NCI-H2029 treated with DMSO at 0.1 percent for 48 hours (cell line): ENCODE results near the gene DOCK9.
"Not testable (repeated sequence)": the region's sequence is repeated elsewhere in the genome, so short reads cannot be mapped to it uniquely, and the experiment has no call there.

Experiments
- DNase-seq: peaks from one replicate; lab custom pipeline; 2025; lab: John Stamatoyannopoulos, UW

DOCK9 gene

DNA sequence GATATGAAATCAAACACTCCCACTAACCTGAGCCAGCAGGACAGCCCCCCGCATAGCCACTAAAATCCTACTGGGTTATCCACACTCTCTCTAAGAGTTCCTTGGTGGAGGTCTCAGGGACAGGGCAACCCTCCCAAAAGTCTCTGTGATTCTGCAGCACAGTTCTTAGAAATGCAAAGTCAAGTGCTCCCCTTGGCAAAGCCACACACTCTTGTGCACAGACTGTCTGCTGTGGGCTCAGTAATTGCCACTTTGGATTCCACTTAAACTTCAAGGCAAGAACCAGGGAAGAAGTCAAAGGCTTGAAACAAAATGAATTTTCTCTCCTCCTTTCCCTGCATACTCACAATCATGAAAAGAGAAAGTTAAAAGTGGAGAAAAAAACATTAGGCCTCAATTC, 61.5 kb downstream of the DOCK9 start:
- DNase-seq = no peak

DNA sequence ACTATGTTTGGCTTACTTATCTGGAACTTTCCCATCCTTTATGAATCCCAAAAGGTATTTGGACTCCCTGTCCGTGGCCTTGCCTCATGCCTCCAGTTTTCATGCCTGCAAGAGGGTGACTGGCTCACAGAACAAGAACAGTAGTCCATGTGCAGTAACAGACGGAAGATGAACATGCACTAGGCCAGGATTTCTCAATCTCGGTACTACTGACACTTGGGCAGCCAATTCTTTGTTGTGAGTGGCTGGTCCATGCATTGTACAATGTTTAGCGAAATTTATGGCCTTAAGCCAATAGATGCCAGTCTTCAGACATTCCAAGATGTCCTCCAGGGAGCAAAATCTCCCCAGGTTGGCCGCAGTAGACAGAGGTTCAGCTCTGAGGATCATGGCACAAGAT, 61.9 kb downstream of the DOCK9 start:
- no peak for DNase-seq

DNA sequence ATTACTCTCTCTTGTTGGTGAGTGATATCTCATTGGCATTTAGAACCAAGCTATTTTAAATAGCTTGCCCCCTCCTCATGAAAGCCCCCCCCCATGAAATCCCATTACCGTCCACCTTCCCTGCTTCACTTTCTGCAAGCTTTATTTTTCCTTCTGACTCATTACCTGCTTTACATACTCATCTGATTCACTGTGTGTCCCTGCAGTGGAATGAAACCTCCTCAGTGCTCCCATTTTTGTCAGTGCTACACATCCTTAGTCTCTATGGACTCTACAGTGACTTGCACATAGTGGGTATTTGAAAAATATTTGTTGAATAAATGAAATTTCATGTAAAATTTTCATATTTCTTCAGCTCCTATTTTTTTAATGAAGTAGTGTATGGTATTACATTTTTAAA, 62.3 kb downstream of the DOCK9 start:
- no peak for DNase-seq

DNA sequence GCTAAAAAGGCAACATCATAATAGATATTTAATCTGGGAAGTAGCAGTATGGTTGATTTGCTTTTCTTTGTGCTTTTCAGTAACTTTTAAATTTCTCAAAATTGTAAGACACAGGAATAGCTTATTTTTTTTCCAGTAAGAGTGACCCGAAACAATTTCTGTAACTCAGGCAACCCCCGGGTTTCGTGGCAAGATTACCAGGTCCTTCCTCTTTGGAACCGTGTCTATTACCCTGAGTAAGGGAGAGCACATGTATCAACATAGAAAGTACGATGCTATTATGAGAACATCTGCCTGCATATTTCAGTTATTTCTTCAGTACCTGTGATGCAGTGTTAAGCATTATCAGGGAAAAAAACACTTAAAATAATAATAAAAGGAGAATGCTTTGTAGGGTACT, 64.1 kb downstream of the DOCK9 start:
- no peak for DNase-seq

DNA sequence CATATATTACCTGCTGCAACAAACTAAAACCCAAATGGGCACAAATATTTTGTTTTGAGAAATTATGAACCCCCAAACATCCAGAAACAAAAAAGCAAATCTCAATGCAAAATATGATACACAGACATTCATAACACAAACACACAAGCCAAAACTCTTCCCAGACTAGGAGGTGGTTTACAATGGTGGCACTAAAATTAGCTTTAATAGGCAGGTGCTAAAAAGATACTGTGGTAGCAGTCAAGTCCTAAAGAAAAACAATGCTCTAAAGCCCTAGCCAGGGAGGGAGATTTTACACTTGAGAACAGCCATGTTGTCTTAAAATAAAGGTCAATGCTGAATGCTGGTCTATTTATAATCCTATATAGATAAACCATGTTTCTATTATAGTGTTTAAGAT, 65.0 kb downstream of the DOCK9 start:
- DNase-seq = no peak

DNA sequence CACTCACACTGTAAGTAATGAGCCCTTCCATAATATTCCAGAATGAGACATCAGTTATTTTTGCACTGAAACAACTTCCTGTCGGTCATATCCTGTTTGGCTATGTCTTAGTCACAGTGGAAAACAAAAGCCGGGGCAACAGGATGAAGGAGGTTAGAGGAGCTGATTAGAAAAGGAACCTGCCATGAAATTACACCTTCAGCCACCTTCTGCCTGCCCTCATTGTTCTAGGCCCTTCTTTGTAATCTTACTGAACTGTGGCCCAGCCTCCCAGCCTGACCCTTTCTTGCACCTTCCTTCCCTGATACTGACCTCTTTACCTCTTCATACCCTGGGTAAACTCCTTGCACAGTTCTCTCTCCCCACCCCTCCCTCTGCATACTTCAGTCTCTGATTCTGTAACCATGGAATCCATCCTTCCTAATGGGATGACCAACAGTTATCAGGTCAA, 67.3 kb downstream of the DOCK9 start:
- DNase-seq = no peak

DNA sequence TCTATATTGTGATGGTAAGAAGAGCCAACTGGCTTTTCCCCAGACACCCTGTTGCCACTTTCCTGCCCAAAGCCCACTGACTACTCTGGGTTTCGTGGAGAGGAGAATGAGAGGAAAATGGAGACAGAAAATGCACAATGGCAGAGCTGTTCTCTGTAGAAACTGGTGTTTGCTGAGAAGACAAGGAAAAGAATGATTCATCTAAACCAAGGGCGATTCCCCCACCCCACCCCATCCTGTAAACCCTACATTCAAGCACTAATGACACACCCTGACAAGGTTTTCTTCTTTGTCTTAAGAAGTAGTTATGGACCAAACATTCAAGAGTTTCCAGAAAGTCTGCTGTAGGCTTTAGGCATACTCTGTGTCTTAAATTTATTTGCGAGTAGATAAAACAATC, 68.8 kb downstream of the DOCK9 start:
- DNase-seq = no peak

DNA sequence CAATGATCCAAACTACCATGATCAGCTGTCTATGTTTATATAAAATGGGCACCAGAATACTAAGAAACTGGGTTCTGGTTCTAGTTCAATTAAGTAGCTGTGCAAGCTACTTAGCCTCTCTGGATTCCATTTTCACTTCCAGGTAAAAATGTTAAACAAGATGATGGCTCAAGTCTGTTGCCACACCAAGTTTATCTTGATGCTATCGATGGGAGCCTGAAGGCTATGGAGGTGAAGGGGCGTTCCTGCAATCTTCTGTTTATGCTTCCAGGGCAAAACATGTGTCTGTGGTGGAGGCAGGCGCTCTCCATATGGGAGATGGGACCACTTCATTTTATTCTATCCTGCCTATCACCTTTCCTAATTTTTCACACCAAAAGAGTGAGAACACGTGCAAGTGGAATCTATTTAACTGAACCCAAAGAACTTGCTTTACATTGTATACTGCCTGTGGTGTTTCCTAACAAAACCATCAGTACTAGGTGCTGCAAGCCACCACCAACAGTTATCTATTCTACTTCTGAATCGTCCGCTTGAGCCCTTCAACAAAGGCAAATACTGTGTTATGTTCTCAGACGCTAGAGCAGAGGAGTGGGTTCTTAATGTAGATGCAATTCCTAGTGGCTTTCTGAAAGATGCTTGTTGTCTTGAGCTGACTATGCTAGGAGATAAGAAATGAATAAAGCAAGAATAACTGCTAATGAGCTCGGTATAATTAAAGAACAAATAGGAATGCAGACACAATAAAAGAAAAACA, 70.9 kb downstream of the DOCK9 start:
- no peak for DNase-seq

DNA sequence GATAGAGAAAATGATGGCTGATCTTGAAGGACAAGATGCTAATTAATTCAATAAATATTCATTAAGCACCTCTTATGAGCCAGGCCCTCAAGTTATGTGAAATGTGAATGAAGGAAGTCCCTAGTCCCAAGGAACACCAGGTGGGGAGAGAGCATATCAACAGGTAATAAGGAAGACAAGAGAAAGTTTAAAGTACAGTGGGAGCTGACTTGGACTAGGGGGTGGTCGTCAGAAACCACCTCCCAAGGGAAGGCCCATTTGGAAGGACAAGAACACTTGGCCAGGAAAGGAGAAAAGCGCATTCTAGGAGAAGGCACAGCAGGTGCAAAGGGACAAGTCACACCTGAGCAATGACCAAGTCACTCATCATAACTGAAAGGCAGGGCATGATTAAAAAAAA, 72.7 kb downstream of the DOCK9 start:
- no peak for DNase-seq

DNA sequence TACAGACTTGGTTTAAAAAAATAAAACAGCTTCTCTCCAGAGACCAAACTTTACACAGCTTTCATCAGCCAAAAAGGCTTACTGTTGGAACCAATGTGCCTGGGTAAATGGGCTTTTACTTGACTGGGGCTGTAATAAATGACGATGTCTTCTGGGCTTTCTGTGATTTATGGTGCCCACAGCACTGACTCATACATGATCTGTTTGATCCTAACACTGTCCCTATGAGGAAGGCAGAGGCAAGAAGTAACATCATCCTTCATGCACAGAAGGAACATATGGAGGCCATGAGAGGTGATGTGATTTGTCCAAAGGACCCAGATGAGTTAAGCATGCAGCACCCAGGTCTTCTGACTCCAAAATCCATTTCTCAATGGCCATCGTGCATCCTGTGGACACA, 77.4 kb downstream of the DOCK9 start:
- DNase-seq = no peak

DNA sequence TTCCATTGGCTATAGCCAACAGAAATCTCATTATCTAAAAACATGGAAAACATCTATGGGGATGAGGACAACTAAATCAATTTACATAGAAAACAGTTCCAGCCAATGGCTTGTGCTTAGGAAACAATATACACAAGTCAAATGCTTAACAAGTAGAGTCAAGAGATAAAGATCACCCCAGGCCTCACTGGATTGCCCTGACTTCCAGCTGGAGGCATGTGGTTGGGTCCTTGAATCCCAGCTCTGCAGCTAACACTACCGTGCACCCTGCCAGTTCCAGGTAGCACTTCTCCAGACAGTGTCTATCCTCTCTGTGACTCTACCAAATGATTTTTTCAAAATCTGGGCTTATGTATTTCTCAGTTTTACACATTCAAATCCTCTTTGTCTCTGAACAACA, 80.2 kb downstream of the DOCK9 start:
- DNase-seq = no peak

DNA sequence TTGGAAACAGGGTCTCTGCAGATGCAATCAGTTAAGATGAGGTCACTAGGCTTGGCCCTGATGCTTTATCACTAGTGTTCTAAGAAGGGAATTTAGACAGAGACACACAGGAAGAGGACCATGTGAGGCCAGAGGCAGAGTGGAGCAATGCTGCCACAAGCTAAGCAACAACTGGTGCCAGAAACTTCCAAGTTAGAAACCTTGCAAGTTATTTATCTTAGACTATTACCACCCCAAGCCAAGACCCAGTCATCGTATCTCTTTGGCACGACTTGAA, 81.1 kb downstream of the DOCK9 start:
- no peak for DNase-seq

DNA sequence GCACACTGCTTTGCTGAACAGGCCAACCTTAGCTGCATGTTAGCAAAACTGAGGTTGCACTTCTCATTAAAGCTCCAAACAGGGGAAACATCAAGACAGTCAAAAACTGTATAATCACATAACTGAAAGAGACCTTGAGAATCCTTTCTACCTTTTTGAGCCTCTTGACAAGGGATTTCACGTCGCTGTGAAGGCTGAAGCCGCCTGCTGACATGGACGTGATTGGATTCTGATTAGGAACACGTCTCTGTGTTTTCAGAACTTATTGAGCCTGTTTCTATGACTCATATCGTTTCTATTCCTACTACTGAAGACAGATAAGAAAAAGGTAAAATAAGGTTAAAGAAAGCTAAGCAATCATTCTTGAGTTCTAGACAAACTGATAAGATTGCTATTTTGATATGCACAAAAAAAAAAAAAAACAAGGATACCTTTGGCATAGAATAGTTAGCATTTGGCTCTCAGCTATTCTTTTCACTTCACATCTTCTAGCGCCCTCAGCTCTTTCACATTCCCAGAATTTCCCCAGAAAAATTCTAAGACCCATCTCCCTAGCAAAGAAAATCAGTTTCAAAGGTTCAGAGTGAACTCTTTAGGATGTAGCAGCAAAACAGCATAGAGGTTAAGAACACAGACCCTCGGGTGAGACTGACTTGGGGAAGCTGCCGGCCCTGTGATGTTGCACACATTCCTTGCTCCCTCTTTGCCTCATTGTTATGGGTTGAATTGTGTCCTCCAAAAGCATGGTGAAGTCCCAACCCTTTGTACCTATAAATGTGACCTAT, 81.6 kb downstream of the DOCK9 start:
- no peak for DNase-seq

DNA sequence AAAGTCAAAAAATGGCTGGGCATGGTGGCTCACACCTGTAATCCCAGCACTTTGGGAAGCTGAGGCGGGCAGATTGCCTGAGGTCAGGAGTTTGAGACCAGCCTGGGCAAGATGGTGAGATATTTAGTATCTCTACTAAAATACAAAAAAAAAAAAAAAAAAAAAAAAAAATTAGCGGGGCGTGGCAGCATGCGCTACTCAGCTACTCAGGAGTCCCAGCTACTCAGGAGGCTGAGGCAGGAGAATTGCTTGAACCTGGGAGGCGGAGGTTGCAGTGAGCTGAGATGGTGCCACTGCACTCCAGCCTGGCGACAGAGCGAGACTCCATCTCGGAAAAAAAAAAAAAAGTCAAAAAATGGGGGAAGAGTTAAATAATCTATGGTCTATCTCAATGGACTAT, 83.0 kb downstream of the DOCK9 start:
- DNase-seq = not testable (repeated sequence)

DNA sequence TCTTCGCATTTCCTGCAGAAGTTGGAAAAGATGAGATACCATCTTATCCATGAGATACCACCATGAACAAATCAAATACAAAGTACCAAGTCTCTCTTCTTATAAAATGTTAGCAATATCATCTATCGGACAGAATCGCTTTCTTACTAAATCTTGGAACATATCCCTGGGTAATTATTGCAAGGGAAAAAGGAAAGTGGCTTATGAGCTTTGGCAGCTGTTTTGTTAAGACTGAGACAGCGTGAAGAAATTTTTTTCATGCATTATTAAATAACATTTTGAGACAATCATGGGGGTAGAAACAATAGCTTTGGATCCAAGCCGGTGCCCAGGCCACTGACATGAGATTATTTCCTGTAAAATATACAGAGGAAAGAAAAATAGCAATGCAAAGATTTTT, 84.5 kb downstream of the DOCK9 start:
- no peak for DNase-seq

DNA sequence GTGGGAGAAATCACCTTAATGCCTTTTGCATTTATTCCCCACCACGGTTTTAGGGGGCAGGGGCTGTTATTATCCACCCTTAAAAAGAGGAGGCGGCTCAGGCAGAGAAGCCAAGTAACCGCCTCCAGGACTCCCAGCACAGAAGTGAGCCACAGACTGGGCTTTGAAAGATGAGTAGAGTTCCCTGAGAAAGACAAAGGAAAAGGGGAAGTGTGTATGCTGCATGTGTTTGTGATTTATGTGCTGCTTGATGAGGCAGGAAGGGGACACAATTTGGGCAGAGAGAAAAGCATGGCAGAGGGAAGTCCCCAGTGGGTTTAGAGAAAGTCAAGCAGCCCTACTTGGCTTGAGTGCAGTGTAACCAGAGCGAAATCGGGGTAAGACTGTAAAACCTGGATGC, 85.0 kb downstream of the DOCK9 start:
- DNase-seq = no peak

DNA sequence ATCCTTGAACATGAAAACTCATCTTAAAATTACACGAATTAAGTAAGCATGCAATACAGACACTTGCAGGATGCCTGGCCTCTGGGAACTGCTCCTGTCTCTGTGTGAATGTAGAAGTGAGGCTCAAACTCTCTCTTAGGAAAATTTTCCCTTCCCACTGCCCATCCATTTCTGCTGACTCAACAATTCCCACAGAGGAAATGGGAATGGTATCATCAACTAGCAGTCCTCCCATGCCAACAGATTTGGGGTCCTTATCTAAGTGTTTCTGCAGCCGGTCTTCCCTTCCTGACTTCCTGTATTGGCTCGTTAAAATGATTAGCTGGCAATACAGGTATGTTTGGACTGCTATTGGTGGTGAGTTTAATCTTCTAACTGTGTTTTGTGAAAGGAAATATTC, 85.8 kb downstream of the DOCK9 start:
- DNase-seq = no peak

DNA sequence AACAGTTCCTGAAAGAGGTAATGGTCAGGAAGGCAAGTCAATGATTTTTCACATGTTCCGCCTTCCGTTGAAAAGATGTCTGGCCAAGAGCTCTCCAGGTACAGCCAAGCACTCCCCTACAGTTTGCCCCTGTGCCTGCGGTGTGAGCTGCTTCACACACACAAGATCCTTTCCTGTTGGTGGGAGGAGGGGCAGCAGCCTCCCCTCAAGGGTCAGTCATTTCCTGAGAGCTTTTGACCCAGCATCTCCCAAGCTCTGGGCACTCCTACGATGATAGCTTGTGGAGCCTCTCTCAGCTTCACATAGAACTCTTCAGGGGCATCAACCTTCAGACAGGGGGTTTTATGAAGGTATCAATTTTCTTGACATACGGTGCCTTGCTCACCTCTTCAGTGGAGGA, 86.9 kb downstream of the DOCK9 start:
- no peak for DNase-seq

DNA sequence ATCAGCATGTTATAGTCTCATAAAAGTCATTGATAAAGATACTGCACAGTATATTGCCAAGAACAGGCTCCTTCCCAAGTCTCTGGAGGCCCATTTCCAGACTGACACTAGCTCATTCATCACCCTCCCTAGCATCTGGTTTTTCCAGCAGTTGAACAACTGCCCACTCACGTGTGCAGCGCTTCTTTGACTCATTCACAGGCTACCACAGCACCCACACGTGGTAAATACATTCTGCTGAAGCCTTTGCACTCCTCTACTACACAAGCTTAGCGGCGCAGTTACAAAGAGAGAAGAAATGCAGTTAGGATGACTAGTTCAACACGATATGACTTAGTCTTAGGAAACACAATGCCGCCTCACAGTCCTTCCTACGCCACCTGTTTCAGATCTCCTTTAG, 87.7 kb downstream of the DOCK9 start:
- DNase-seq = no peak

DNA sequence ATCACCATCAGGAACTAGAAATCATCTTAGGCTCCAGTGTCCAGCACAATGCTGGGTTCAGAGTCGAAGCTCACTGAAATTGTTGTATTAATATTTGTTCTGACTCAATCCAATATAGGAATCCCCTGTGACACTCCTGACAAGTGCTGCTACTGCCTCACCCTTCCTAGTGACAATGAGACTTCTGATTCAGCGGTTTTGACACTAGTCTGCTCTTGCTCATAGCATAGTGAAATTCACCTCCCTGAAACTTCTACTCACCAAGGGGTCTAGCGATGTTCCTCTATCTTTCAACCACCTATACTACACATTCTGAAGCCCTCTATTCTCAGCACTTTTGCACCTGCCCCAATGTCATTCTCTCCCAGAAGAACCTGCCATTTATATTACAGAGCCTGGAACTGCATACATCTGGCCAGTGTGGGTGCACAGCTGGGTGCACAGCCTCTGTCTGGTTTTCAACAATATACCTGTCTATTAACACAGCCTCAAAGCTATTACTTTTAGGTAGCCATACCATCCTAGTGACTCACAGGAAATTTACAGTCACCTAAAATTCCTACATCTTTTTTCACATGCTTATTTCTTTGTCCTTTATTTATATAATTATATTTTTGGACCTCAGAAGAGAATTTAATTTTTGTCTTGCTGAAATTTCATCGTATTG, 88.3 kb downstream of the DOCK9 start:
- no peak for DNase-seq

DNA sequence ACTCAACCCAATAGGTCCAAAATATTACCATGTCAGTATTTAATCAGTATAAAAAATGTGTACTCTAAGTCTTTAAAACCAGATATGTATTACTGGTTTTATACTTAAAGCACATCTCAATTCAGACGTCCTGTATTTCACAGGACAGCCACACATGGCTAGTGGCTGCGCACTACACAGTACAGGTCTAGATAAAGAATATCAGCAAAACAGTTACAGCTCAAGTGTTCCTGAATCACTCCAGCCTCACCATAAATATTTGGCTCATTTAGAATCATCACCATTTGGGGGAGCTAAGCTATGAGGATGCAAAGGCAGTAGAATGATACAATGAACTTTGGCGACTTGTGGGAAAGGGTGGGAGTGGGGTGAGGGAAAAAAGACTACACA, 89.0 kb downstream of the DOCK9 start:
- DNase-seq = no peak

DNA sequence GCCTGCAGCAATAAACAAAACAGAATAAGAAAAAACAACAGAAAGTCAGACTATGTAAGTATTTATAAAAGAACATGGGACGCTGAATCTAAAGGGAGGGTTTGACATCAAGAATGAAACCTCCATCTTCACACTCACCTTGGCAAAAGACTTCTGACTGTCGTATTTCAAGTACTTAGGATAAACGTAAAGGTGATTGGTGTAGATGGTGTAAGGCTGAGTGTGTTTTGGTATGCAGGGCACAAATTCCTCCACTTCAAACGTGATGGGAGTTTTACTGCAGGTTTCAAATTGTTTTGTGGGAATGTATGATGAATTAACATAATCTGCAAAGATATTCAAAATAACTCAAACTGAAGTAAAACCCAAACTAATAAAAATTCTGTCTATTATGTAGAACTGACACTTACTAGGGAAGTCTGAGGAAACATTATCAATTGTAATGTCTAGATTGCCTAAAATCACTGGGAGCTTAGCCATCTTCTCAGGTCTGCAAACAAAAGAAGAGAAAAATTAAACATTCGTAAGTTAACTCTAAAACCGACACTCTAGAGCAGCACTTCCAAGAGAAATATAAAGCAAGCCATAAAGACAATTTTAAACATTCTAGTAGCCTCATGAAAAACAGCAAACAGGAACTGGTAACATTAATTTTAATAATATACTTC, 89.5 kb downstream of the DOCK9 start:
- DNase-seq = no peak
